HG02571 (cell line): ENCODE data around the gene CLCNKB.
"Not testable (repeated sequence)": the region's sequence is repeated elsewhere in the genome, so short reads cannot be mapped to it uniquely, and the experiment has no call there.

ENCODE experiments used
- ATAC-seq: cut with Tn5 transposase; IDR thresholded peaks from one replicate; pipeline ENCODE4 v1.9.1; 2021; ENCODE audit warnings: mild to moderate bottlenecking, moderate library complexity; ENCODE audit not compliant: unreplicated experiment

Gene CLCNKB

GRCh38 chr1:16014509-16015482 lies 28.8 kb upstream of the CLCNKB start:
- ATAC-seq, result no peak

- no peak for ATAC-seq
These were observed 28.1 kb upstream of the CLCNKB start for GRCh38 chr1:16015491-16015890.

GRCh38 chr1:16015960-16016901 lies 27.4 kb upstream of the CLCNKB start:
- ATAC-seq, result no peak

GRCh38 chr1:16017076-16017460 lies 26.5 kb upstream of the CLCNKB start:
- ATAC-seq, result no peak

GRCh38 chr1:16017461-16018303 lies 25.9 kb upstream of the CLCNKB start, which contains the start of gene HSPB7:
TSS of gene HSPB7 (minus strand) at chr1:16018043. CDS start at chr1:16017963, 80 bp downstream.
- no peak for ATAC-seq

GRCh38 chr1:16018308-16018707 lies 25.3 kb upstream of the CLCNKB start:
- no peak for ATAC-seq

- ATAC-seq, result no peak
These were observed 24.6 kb upstream of the CLCNKB start for GRCh38 chr1:16018749-16019643.

GRCh38 chr1:16019644-16020277 lies 23.8 kb upstream of the CLCNKB start:
- no peak for ATAC-seq

GRCh38 chr1:16020325-16020724 lies 23.3 kb upstream of the CLCNKB start:
- ATAC-seq, result no peak

- ATAC-seq, result not testable (repeated sequence)
These were observed 22.7 kb upstream of the CLCNKB start for GRCh38 chr1:16020878-16021277.

GRCh38 chr1:16021681-16022080 lies 21.9 kb upstream of the CLCNKB start, which contains the start of gene CLCNKA:
TSS of gene CLCNKA (plus strand) at chr1:16022036. CDS start at chr1:16022620, 584 bp downstream.
- ATAC-seq, result no peak

GRCh38 chr1:16022393-16022792 lies 21.2 kb upstream of the CLCNKB start:
- ATAC-seq, result no peak

- ATAC-seq, result no peak
These were observed 20.4 kb upstream of the CLCNKB start for GRCh38 chr1:16023050-16023653.

- not testable (repeated sequence) for ATAC-seq
These were observed 17.3 kb upstream of the CLCNKB start for GRCh38 chr1:16026302-16026701.

GRCh38 chr1:16026723-16027484 lies 16.7 kb upstream of the CLCNKB start:
- ATAC-seq, result no peak

- no peak for ATAC-seq
These were observed 15.2 kb upstream of the CLCNKB start for GRCh38 chr1:16028237-16029002.

- not testable (repeated sequence) for ATAC-seq
These were observed 14.6 kb upstream of the CLCNKB start for GRCh38 chr1:16029003-16029268.
